HG03565 (cell line): ENCODE results near the gene HS1BP3.

Source experiments
- ATAC-seq: cut with Tn5 transposase; IDR thresholded peaks from one replicate; pipeline ENCODE4 v1.9.1; 2021; ENCODE audit warnings: mild to moderate bottlenecking, moderate library complexity; ENCODE audit not compliant: unreplicated experiment

HS1BP3 gene

DNA sequence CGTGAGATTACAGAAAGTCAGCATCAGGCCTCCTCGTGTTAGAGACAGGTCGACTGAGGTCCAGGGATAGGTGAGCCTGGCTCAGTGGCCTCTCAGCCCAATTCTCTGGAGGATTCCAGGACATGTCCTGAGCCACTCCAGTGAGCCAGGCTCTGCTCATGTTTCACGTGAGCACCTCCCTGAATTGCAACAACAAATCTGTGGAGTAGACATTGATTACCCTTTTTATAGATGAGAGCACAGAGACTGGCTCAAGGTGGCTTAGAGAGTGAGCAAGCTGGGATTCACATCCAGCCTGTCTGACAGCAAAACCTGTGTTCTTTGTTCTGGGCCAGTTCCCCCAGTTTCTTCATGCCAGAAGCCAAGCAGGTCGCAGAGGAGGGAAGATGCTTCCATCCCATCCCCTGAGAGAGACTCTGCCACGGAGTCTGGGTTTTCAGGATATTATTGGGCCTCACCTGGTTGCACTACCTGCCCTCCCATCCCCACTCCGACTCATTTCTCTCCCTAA lies 46.4 kb downstream of the HS1BP3 start:
- ATAC-seq = no peak

DNA sequence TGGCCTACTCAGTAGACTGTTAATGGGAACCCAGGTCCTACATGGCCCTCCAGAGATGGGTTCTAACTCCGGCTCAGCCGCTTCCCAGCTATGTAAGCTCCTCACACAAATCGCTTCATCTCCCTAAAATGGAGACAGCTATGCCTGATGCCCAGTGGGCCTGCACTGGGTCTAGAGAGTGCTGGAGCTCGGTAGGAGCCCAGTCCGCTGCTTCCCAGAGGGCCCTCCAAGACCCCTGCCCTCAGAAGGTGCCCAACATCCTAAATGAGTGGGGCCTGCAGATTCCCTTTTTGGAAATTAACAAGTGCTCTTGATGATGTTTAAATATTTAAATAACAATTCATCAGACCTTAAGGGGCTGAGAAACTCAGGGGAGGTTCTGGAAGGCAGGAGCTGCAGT lies 47.1 kb downstream of the HS1BP3 start:
- ATAC-seq = no peak

DNA sequence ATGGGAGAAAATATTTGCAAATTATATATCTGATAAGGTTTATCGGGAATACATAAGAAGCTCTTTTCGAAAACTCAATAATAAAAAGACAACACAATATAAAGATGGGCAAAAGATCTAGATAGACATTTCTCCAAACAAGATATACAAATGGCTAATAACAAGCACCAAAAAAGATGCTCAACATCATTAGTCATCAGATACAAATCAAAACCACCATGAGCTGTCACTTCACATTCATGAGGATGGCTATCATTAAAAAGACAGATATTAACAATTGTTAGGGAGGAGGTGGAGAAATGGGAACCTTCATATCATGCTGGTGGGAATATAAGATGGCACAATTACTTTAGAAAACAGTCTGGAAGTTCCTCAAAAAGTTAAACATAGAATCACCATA lies 48.1 kb downstream of the HS1BP3 start:
- ATAC-seq = no peak

DNA sequence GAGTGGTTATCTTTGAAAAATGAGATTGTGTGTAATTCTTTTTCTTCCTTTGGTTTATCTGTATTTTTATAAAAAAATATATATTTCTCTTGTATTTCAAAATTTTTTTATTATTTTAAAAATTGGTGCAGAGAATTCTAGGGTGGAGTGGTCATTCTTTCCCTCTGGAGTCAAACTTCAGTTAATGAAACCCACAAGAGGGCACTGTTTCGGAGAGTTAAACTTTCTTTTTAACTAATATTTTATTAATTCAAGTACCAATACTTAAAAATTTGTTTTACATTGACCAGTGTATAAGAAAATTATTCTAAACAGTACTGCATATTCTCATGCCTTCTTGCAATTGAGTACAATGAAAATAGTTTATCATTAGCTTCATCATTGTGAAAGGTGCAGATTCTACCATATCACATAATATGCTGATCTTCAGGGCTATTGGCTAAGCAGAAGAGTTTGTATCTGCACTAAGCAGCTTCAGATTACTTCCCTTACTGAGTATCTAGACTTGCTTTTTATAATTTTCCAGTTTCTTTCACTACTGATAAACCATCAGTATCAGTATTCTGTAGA lies 50.1 kb downstream of the HS1BP3 start:
- no peak for ATAC-seq

DNA sequence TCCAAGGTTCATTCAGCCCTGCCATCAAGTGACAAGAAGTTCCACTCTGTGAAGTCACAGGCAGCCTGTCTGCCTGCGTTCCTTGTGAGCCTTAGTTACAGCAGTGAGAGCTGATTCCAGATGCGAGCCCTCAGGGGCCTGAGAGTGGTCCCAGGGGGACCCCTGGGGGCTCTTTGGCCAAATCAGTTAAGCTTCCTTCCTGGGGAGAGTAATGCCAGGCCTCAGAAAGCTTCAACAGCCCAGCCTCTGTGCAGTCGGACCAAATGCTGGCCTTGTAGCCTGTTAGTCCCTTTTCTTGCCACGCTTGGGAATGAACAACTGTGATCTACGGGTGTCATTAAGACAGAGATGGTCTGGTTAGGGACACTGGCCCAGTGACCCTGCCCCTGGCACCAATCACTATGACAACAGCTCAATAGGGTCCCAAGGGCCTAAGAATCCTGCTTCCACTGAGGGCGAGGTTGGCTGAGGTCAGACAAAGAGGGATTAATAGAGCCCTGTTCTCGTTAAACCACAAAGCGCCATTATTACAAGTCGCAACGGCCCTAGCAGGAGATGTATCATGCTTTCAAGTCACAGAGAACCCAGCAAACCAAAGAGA lies 50.9 kb downstream of the HS1BP3 start:
- no peak for ATAC-seq

DNA sequence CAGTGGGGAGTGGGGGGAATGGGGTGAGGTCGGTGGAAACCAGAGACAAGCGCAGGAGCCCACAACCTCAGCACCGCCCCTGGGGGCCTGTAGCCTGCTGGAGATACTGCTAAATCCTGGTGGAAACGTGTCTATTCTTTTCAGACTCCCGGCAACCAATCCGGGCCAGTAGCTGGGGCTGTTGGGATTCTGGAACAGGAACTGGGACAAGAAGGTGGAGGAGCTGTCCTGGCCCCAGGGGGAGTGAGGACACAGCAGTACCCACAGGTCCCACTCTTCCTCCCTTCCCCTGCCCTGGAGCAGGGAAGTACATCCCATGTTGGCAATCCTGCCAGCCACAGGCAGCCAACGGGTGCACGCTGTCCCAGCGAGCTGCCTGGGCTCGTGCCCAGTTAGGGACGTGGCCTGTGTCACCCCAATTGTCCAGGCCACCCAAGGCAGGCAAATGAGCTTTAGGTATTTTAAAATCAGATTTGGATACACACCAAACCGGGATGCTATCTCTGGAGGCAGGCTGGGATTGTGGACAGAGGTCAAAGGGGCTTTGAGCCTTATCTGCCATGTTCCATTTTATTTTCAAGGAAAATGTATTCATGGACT lies 51.8 kb downstream of the HS1BP3 start:
- ATAC-seq = no peak

DNA sequence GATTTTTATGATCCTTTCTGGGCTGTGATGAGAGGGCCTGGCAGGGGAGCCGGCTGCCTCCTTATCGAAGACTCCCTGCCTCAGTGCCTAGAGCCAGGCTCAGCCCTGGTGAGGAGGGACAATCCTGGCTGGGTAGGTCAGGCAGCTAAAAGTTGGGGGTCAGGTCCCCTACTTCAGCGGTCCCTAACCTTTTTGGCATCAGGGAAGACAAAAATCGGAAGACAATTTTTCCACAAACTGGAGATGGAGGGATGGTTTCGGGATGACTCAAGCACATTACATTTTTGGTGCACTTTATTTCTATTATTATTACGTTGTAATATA lies 53.1 kb downstream of the HS1BP3 start:
- no peak for ATAC-seq

DNA sequence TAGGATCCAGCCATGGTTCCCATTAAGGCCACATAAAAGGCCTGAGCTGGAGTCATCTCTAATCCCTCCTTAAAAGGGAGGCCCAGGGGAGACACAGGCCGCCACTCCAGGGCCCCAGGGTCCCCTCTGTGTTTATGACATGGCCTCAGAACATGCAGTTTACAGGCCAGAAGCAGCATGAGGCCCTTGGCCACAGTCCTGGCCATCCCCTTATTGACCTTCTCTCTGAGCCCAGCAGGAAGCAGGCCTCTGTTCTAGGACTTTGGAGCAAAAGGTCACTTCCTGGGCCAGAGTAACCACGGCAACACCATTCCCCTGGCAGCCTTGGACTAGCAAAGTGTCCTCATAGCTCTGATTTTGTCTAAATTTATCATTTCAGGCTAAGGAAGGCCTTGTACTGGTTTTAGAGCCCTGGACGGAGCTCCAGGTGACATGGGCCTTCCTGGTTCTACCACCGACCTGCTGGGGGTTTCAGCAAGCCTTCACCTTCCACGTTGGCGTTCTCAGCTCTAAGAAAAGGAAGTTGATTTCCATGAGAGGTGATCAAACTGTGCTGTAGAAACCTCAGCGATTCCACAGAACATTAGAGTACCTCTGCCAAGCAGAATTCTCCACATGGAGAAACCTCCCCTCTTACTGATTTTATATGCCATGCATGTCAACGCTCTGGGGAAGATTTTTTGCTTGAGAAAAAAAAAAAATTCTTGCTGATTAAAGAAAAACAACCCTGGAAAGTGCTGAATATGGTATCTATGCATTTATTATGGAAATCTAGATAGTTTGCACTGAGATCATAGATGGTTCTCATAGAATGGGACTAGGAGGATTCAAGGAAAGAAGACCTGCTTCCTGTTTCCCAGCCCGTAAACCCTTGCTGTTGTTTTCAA lies 53.7 kb downstream of the HS1BP3 start:
- ATAC-seq = no peak

DNA sequence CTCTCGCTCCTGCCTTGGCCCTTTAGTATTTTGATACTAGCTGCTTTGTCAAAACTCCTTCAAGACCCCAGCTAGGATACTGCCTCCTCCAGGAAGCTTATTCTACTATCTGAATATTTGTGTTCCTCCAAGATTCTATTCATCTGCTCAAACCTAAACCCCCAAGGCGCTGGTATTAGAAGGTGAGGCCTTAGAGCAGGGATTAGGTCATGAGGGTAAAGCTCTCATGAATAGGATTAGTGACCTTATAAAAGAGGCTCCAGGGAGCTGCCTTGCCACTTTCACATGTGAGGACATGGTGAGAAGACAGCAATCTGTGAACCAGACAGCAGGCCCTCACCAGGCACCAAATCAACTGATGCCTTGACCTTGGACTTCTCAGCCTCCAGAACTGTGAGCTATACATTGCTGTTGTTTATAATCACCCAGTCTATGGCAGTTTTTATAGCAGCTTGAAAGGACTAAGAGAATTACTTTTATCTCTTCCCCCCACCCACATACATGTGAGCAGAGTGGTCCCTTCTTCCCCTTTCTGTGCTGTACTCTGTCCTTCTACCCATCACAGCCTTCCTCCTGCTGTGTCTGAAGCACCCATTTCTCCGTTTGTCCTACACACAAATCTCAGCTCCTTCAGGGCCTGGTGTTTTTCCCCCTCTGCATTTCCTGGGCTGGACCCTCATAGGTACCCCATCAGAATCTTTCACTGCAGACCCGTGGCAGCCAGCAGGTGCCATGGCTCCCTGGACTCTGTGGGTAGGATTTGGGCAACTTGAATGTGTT lies 54.5 kb downstream of the HS1BP3 start:
- ATAC-seq = no peak

DNA sequence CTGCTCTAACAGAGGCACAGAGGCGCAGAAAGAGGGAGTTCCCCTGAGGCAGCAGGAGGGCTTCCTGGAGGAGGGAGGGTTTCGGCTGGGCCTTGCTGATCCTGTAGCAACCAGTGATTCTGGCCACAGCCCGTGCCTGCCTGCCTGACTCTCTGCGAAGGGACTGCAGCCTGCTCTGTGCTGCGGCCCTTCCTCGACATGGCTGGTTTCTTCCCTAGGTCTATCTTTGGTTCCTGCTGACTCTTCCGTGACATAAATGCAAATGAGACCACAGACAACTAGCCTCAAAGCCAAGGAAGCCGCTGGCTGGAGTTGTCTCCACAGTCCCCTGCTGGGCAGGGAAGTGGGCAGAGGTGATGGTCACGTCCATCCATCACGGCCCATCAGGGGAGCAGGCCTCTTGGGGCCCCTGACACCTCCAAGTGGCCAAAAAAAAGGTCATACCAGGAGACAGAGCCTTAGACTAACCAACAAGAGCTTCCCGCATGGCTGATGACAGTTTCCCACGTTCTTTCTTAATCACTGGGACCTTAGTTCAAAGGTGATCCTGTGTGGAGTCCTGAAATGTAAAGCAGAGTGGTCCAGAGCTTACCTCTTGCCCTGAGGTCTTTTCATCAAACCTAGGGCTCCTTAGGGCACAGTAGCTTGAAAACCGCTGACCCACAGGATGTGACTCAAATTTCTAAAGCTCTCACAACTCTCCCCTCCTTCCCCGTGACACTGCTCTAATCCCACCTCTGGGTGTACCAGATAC lies 55.3 kb downstream of the HS1BP3 start:
- ATAC-seq = peak; percentile 83

DNA sequence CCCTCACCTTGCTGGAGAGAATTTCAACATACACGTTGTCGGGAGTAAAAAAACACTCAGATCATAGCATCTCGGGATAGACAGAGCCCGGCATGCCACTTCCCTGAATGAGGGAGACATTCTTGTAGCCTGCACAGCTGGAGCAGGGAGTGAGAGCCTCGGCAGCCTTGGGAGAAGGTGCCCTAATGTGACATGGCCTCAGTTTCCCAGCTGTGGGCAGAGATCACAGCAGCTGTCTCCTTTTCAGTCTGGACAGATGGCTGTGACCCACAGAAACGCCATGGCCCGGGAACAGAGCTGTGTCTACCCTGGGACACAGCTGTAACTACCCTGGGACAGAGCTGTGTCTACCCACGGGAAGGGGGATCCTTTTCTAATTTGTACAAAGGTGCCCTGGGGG lies 55.9 kb downstream of the HS1BP3 start:
- no peak for ATAC-seq

DNA sequence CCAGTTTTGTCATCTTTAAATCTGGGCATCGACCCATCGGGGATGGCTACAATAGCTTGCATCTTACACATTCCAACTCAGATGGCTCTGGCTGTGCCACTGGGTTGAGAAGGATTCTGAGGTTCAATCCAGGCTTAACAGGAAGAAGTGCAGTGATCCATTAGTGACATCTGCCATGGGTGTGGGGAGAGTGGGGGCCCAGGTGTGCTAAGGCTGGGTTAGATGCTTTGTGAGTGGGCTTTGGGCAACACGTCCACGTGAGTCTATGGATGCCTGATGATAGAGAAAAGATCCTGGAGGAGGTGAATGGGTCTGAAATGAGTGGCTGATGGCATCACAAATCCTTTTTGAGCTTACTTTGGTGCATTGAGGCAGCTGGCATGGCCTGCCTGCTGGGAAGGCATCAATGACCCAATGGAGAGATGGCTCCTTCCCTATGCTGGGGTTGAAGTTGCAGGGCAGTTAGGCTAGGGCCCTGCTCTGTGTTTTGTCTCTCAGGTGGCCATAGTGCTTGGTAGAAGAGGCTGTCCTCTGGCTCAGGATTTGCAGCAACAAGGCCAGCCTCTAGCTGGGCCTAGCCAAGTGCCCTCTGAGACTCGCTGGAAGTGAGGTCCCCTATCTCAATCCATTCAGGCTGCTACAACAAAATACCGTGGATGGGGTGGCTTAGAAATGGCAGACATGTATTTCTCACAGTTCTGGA lies 56.7 kb downstream of the HS1BP3 start:
- no peak for ATAC-seq

DNA sequence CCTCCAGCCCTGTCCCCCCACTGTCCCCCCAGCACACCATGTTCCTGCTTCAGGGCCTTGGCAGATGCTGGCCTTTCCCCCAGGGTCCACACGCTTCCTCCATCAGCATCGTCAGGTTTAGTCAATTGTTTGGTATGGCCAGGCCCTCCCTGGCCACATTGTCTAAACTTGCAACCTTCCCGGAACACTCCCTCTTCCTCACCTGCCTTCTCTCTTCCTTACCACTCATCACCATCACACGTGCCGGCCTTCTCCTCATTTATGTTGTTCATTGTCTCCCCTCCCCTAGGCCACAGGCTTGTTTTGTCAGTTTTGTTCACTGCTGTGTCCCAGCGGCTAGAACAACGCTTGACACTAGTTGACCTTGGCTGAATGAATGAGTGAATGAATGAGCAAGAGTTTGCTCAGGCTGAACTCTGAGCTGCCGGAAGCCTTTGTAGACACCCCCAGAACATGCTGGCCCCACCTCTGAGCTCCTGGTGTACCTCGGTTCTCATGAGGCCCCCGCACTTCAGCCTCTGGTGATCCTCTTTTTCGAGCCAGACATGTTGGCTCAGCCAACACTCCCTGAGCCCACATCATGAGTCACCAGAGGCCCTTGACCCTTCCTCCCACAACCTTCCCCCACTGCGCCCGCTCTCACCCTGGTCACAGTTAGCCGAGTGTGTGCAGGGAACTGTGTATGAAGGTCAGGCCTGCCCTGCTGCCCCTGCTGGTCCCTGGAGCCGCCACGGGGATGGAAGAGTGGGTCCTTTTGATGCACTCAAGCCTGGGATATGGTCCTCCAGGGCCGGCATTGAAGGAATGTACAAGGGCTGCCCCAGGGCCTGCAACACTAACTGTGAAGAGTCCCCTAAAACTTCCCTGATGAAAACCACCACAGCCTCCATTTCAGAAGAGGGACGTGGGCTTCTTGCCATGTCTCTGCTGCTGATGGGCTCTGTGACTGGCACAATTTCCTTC lies 57.5 kb downstream of the HS1BP3 start:
- ATAC-seq = no peak

DNA sequence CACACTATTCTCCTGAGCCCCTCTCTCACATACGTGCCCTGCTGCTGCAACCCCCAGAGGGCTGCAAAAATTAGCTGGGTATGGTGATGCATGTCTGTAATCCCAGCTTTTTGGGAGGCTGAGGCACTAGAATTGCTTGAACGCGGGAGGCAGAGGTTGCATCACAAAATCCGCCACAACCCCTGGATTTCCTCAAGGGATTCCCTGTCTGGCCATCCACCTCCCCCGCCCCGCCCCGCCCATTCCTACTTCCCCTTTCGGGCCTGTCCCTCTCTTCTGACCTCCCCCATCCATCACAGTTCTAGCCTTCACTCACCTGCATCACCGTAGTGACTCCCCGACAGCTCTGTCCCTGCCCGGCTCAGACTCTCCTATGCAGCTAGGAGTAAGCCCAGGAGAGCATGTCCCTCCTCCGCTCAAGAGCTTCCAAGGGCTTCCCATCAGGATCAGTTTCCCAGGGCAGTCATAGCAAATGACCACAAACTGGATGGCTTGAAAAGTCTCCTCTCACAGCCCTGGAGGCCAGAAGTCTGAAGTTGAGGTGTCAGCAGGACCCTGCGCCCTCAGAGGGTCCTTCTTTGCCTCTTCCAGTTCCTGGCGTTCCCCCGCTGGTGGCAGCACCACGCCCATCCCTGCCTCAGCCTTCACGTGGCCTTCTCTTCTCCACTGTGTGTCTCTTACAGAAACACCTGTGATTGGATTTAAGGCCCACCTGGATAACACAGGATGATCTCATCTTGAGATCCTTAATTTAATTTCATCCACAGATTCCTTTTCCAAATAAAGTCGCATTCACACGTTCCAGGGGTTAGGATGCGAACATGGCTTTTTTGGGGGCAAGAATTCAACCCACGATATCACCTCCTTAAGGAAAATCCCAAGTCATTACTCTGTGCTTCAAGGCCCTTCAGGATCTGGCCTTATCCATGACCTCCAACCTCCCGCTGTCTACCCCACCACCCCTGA lies 58.5 kb downstream of the HS1BP3 start:
- no peak for ATAC-seq

DNA sequence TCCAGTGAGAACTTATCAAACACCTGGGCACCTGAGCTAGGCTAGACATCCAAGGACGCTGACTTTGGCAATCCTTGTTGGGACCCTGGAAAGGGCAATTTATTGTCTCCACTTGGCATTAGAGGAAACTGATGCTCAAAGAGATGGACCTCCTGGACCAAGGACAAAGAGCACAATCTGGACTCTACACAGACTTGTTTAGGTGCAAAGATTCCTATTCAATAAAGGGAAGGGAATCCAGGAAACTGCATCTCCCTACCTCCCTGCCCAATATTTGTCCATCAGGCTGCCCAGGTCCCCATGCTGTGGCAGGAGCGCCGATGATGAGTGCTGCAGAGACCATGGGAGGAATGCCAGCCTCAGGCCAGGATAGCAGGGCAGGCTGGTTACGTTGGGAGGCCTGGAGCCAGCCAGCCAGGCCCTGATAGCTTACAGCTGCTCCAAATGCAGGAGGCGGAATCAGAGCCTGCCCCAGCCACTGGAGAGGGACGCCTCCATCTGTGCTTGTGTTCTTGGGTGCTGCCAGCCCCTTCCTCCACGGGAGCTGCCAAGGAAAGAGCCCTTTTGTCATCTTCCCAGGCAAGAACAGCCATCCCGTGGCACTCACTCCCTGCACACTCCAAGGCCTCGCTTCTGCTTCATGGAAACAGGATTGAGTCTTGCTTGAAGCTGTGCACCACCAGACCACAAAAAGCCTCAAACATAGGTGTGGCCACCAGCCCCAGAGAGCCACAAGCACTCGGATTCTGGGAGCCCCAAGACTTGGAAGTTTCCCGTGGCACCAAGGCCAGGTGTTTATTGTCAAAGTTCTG lies 60.0 kb downstream of the HS1BP3 start:
- ATAC-seq = no peak

DNA sequence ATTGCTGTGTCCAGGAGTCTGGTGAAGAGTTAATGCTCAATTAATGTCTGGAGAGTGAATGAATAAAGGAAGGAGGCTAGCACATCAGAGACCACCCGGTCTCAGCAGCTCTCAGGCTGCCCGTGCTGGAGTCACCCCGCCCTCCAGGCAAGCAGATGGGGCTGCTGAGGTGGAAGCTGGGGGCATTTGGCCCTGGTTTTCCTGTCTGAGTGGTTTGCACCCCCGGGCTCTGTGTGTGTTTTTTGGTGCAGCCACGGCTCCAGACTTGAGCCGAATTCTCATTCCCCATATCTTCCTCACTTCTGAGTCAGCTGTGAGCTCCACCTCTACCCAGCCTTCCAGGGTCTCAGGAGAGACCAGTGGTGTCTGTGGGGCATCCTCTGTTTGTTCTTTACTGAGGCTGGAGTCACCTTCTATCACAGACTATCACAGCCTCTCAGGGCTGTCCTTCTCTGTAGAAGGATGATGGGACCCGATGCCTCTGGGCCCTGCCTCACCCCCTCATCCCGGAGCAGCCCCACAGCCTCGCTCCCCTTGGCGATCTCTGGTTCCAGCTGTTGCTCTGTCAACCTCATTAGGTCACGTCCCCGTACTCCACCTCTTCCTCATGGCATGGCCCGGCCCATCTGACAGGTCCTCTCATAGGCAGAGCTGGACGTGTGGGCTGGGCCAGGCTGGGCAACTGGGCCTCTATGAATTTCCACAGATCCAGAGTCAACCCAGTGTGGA lies 60.8 kb downstream of the HS1BP3 start:
- no peak for ATAC-seq
